HEK293T (cell line): ENCODE data around the gene ZDHHC14.

Experiments used
- ARNT ChIP-seq: fragments of 450-650 bp; IDR thresholded peaks from 2 replicates; pipeline ENCODE4 v1.6.1; 2017; ENCODE audit warnings: mild to moderate bottlenecking
- BHLHE40 ChIP-seq: fragments of 450-650 bp; IDR thresholded peaks from 2 replicates; pipeline ENCODE4 v1.6.1; 2016; ENCODE audit warnings: mild to moderate bottlenecking, moderate library complexity, borderline replicate concordance
- CTBP1 ChIP-seq: fragments of 450-650 bp; IDR thresholded peaks from 2 replicates; pipeline ENCODE4 v1.6.1; 2016; ENCODE audit warnings: borderline replicate concordance
- ELF4 ChIP-seq: fragments of 450-650 bp; IDR thresholded peaks from 2 replicates; pipeline ENCODE4 v1.6.1; 2017; ENCODE audit warnings: antibody characterized with exemption
- FOXA1 ChIP-seq: fragments of 450-650 bp; IDR thresholded peaks from 2 replicates; pipeline ENCODE4 v1.6.1; 2016; ENCODE audit warnings: mild to moderate bottlenecking
- FOXK2 ChIP-seq: fragments of 450-650 bp; IDR thresholded peaks from 2 replicates; pipeline ENCODE4 v1.6.1; 2016; ENCODE audit warnings: mild to moderate bottlenecking
- FOXM1 ChIP-seq: fragments of 450-650 bp; IDR thresholded peaks from 2 replicates; pipeline ENCODE4 v1.6.1; 2017; ENCODE audit warnings: mild to moderate bottlenecking, borderline replicate concordance
- L3MBTL2 ChIP-seq: fragments of 450-650 bp; conservative IDR thresholded peaks from 2 replicates; pipeline ENCODE4 v1.6.1; 2016; ENCODE audit warnings: mild to moderate bottlenecking
- SP1 ChIP-seq: fragments of 450-650 bp; IDR thresholded peaks from 2 replicates; pipeline ENCODE4 v1.6.1; 2017
- SUZ12 ChIP-seq: fragments of 450-650 bp; IDR thresholded peaks from 2 replicates; pipeline ENCODE4 v1.6.1; 2016; ENCODE audit warnings: mild to moderate bottlenecking
- TARDBP ChIP-seq: fragments of 450-650 bp; IDR thresholded peaks from 2 replicates; pipeline ENCODE4 v1.6.1; 2016
- ZNF384 ChIP-seq: fragments of 450-650 bp; IDR thresholded peaks from 2 replicates; pipeline ENCODE4 v1.6.1; 2016
- TF ChIP-seq, protein P1 (sequence below): fragments of 450-650 bp; IDR thresholded peaks from 2 replicates; pipeline ENCODE4 v1.6.1; 2016

DNA sequence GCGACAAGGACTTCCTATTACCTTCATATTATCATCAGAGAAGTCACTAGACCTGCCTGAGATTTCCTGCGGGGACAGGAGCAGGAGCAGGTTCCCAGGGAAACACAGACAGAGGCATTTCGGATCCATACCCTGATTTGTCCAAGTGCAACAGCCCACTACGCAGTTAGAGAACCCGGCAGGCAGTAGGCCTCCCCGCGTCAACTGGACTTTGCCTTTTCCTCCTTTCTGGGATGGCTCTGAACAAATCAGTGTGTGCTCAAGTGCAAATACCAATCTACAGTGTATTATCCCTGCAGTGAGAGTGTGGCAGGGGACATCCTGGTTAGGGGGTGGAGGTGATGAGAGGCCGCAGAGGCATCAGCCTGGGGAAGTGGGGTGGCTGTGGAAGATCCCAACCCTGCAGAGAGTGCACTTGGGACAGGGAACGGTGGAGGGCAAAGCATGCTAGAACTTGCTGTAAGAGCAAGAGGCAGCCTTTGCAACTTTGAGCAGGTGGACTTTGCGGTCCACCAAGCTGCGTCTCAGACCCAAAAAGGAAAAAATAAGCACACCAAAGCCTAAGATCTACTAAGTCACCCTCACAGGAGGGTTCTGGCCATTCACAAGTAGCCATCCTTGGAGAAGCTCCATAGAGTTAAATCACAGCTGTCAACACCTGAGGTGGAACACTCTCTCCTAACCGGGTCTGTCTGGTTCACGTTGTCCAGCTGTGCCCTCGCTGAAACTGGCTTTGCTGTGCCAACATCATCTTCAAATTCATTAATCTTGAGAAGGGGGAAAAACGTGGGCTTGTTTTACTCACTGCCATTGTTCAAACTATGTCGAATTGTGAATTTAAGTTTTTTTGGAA, 159.1 kb downstream of the ZDHHC14 start:
- TF ChIP-seq CTBP1 (no peak), FOXA1 (no peak), SP1 (no peak), FOXM1 (no peak), ZNF384 (no peak), BHLHE40 (no peak), ARNT (no peak), SUZ12 (no peak), L3MBTL2 (no peak), TARDBP (no peak), ELF4 (no peak), FOXK2 (no peak)
- TF ChIP-seq, protein P1, sequence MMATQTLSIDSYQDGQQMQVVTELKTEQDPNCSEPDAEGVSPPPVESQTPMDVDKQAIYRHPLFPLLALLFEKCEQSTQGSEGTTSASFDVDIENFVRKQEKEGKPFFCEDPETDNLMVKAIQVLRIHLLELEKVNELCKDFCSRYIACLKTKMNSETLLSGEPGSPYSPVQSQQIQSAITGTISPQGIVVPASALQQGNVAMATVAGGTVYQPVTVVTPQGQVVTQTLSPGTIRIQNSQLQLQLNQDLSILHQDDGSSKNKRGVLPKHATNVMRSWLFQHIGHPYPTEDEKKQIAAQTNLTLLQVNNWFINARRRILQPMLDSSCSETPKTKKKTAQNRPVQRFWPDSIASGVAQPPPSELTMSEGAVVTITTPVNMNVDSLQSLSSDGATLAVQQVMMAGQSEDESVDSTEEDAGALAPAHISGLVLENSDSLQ: no peak
